GM18909 (cell line): Measurements from ENCODE around the gene ANKRD13D.

ENCODE experiments used
- ATAC-seq: cut with Tn5 transposase; IDR thresholded peaks from one replicate; pipeline ENCODE4 v1.9.1; 2021; ENCODE audit warnings: mild to moderate bottlenecking; ENCODE audit not compliant: unreplicated experiment, poor library complexity

Gene ANKRD13D

GRCh38 chr11:67349928-67350465 lies 60.9 kb downstream of the ANKRD13D start:
- ATAC-seq: no peak

- no peak for ATAC-seq
Measured at GRCh38 chr11:67351275-67352005, 62.3 kb downstream of the ANKRD13D start.
